ENCODE measurements around the gene EML6.
"Not testable (repeated sequence)": the region's sequence is repeated elsewhere in the genome, so short reads cannot be mapped to it uniquely, and the experiment has no call there.

The EML6 gene

GRCh38 chr2:54983345-54984220 lies 260.1 kb downstream of the EML6 start:
- in situ Hi-C loops (cut with HindIII; ENCODE audit: low pct_ligation_motif_present, low pct_unique_long_range_greater_than_20kb, low sequenced_read_pairs) = no loop called here
- DNase-seq = peak; percentile 28

- in situ Hi-C loops (cut with HindIII; ENCODE audit: low pct_ligation_motif_present, low pct_unique_long_range_greater_than_20kb, low sequenced_read_pairs) = no loop called here
- no peak for DNase-seq
Measured at GRCh38 chr2:54984476-54984875, 261.0 kb downstream of the EML6 start.

- in situ Hi-C loops (cut with HindIII; ENCODE audit: low pct_ligation_motif_present, low pct_unique_long_range_greater_than_20kb, low sequenced_read_pairs) = no loop called here
- DNase-seq = no peak
Measured at GRCh38 chr2:54986264-54986663, 262.8 kb downstream of the EML6 start.

- in situ Hi-C loops (cut with HindIII; ENCODE audit: low pct_ligation_motif_present, low pct_unique_long_range_greater_than_20kb, low sequenced_read_pairs) = no loop called here
- DNase-seq = no peak
Measured at GRCh38 chr2:54988612-54989011, 265.1 kb downstream of the EML6 start.

- in situ Hi-C loops (cut with HindIII; ENCODE audit: low pct_ligation_motif_present, low pct_unique_long_range_greater_than_20kb, low sequenced_read_pairs); DNase-seq: not testable (repeated sequence)
Measured at GRCh38 chr2:54990694-54991093, 267.2 kb downstream of the EML6 start.

GRCh38 chr2:54995553-54995952 lies 272.1 kb downstream of the EML6 start:
- DNase-seq = no peak
- in situ Hi-C loops (cut with HindIII; ENCODE audit: low pct_ligation_motif_present, low pct_unique_long_range_greater_than_20kb, low sequenced_read_pairs) = no loop called here

GRCh38 chr2:54997826-54998225 lies 274.4 kb downstream of the EML6 start:
- in situ Hi-C loops (cut with HindIII; ENCODE audit: low pct_ligation_motif_present, low pct_unique_long_range_greater_than_20kb, low sequenced_read_pairs) = no loop called here
- DNase-seq = no peak

- in situ Hi-C loops (cut with HindIII; ENCODE audit: low pct_ligation_motif_present, low pct_unique_long_range_greater_than_20kb, low sequenced_read_pairs) = no loop called here
- no peak for DNase-seq
Measured at GRCh38 chr2:54999182-54999581, 275.7 kb downstream of the EML6 start.

GRCh38 chr2:55000341-55000740 lies 276.9 kb downstream of the EML6 start:
- in situ Hi-C loops (cut with HindIII; ENCODE audit: low pct_ligation_motif_present, low pct_unique_long_range_greater_than_20kb, low sequenced_read_pairs) = no loop called here
- no peak for DNase-seq

GRCh38 chr2:55001716-55002115 lies 278.3 kb downstream of the EML6 start:
- in situ Hi-C loops (cut with HindIII; ENCODE audit: low pct_ligation_motif_present, low pct_unique_long_range_greater_than_20kb, low sequenced_read_pairs) = no loop called here
- DNase-seq = no peak

- in situ Hi-C loops (cut with HindIII; ENCODE audit: low pct_ligation_motif_present, low pct_unique_long_range_greater_than_20kb, low sequenced_read_pairs) = no loop called here
- no peak for DNase-seq
Measured at GRCh38 chr2:55003706-55004639, 280.5 kb downstream of the EML6 start.

- in situ Hi-C loops (cut with HindIII; ENCODE audit: low pct_ligation_motif_present, low pct_unique_long_range_greater_than_20kb, low sequenced_read_pairs) = no loop called here
- no peak for DNase-seq
Measured at GRCh38 chr2:55006306-55006705, 282.8 kb downstream of the EML6 start.

GRCh38 chr2:55009277-55010060 lies 286.0 kb downstream of the EML6 start:
- DNase-seq = no peak
- in situ Hi-C loops (cut with HindIII; ENCODE audit: low pct_ligation_motif_present, low pct_unique_long_range_greater_than_20kb, low sequenced_read_pairs) = no loop called here

GRCh38 chr2:55010149-55010591 lies 286.7 kb downstream of the EML6 start:
- peak; percentile 53 for DNase-seq
- in situ Hi-C loops (cut with HindIII; ENCODE audit: low pct_ligation_motif_present, low pct_unique_long_range_greater_than_20kb, low sequenced_read_pairs) = no loop called here

- peak; percentile 78 for DNase-seq
- in situ Hi-C loops (cut with HindIII; ENCODE audit: low pct_ligation_motif_present, low pct_unique_long_range_greater_than_20kb, low sequenced_read_pairs) = no loop called here
Measured at GRCh38 chr2:55010915-55011314, 287.5 kb downstream of the EML6 start.

GRCh38 chr2:55011831-55012671 lies 288.6 kb downstream of the EML6 start:
- peak; percentile 71 for DNase-seq
- in situ Hi-C loops (cut with HindIII; ENCODE audit: low pct_ligation_motif_present, low pct_unique_long_range_greater_than_20kb, low sequenced_read_pairs) = no loop called here

- no peak for DNase-seq
- in situ Hi-C loops (cut with HindIII; ENCODE audit: low pct_ligation_motif_present, low pct_unique_long_range_greater_than_20kb, low sequenced_read_pairs) = no loop called here
Measured at GRCh38 chr2:55012672-55013484, 289.4 kb downstream of the EML6 start.
